Memory B cell (primary cell): ENCODE results near the gene UNC119B.
A peak's percentile ranks its signal among the peaks of the same experiment; 100 is the strongest.

ENCODE experiments used
- ATAC-seq: fragments of 150-1000 bp; cut with Tn5 transposase; 2 replicates; pipeline ENCODE4 v1.10.0; 2021; ENCODE audit warnings: low read depth, mild to moderate bottlenecking, moderate library complexity
- DNase-seq, 2 donors: peaks; one replicate each; pipeline ENCODE4 v3.0.0; 2022; ENCODE audit warnings: low spot score in 2 of 2
- H3K27ac Mint-ChIP-seq: one replicate; pipeline ENCODE4 v1.8.0; 2022; ENCODE audit warnings: mild to moderate bottlenecking, moderate library complexity, mixed read lengths
- H3K27me3 Mint-ChIP-seq: one replicate; pipeline ENCODE4 v1.8.0; 2022; ENCODE audit warnings: mixed read lengths
- H3K36me3 Mint-ChIP-seq: one replicate; pipeline ENCODE4 v1.8.0; 2022; ENCODE audit warnings: mild to moderate bottlenecking, mixed read lengths
- H3K4me1 Mint-ChIP-seq: one replicate; pipeline ENCODE4 v1.8.0; 2022; ENCODE audit warnings: mixed read lengths
- H3K4me3 Mint-ChIP-seq: one replicate; pipeline ENCODE4 v1.8.0; 2022; ENCODE audit warnings: mild to moderate bottlenecking, moderate library complexity, mixed read lengths
- H3K9me3 Mint-ChIP-seq: one replicate; pipeline ENCODE4 v1.8.0; 2022; ENCODE audit warnings: mixed read lengths

The UNC119B gene

DNA sequence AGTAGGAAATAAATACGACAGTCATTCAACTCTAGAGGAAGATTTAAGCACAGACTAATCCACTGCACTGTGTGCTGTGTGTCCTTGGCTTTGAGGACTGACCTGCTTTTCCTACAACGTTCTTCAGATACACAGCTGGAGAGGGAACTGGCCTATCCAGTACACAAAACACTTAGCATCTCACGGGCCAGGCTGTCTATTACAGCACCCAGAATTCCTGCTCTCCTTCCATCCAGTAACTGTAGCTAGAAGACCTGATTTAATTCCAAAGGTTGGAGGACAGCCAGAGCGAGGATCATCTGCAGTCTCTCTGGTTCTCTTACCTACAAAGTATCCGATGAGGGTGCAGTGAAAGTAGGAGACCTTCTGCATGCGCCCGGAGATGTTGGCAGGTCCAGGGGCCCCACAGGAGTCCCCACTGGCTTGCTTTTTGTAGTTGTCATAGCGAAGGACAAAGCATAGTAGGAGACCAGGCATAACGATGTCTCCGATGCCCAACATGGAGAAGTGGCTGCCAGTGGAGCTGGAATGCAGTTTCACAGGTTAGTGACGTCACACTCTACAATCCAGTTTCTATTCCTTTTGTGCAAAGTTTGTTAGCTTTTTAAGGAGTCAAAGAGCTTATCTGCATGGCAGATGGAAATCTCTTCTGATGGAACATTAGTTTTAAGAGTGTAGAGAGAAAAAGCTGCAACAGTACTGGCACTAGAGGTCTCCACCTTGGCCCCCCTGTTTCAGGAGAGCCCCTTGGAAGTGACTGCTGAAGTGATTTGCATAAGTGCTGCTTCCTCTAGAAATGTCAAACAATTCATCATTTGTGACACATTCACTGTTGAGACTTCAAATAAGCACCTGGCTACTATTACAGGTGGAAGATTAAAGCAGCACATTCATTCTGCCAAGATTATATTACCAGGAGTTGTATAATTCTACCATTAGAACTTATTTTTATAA lies 57.1 kb downstream of the UNC119B start:
- no peak overlapping the region for H3K4me3 Mint-ChIP-seq
- H3K27ac Mint-ChIP-seq, result peak overlapping the region; percentile 76
- H3K4me1 Mint-ChIP-seq, result peaks cover 17% of the 10 kb centered on the region
- H3K9me3 Mint-ChIP-seq, result no peaks in the 10 kb centered on the region
- peaks cover 31% of the 10 kb centered on the region for H3K36me3 Mint-ChIP-seq
- ATAC-seq (peak; percentile 71), DNase-seq (no peak)
- no peaks in the 10 kb centered on the region for H3K27me3 Mint-ChIP-seq

DNA sequence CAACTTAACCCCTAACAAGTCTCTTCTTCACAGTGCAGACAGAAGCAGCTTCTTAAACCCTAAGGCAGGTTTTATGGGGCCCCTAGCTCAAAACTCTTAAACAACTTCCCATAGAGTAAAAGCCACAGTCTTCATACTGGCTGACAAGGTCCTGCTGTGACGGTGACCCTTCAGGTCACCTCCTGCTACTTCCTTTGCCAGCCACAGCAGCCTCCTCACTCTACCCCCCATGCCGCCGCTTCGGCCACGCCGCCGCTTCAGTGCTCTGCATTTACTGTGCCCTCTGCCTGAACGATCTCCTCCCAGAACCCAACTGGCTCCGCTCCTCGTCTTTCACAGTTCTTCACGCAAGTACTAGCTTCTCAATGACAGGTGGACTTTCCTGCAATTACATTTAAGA lies 60.8 kb downstream of the UNC119B start:
- H3K4me1 Mint-ChIP-seq, result peaks cover 22% of the 10 kb centered on the region
- peak overlapping the region; percentile 61 for H3K27ac Mint-ChIP-seq
- no peaks in the 10 kb centered on the region for H3K9me3 Mint-ChIP-seq
- DNase-seq (no peak), ATAC-seq (no peak)
- H3K27me3 Mint-ChIP-seq, result no peaks in the 10 kb centered on the region
- H3K36me3 Mint-ChIP-seq, result peaks cover 35% of the 10 kb centered on the region
- no peak overlapping the region for H3K4me3 Mint-ChIP-seq
